Mesendoderm (in vitro differentiated cells): ENCODE data around the gene PSMD11. TPM values are rescaled to one million over a fixed set of nuclear protein-coding genes. Genes with fewer than 3 reads are reported as not detected.
"Not testable (repeated sequence)": the region's sequence is repeated elsewhere in the genome, so short reads cannot be mapped to it uniquely, and the experiment has no call there.

ENCODE experiments used
- DNase-seq: peaks from one replicate; pipeline ENCODE4 v3.0.0; 2013
- H2AK5ac ChIP-seq: 2 replicates; pipeline ENCODE4 v1.6.1; 2013; ENCODE audit warnings: low read length, inconsistent platforms
- H2BK120ac ChIP-seq: 2 replicates; pipeline ENCODE4 v1.6.1; 2013; ENCODE audit warnings: low read depth, mild to moderate bottlenecking, low read length, moderate library complexity, mixed read lengths
- H2BK15ac ChIP-seq: replicated peaks from 2 replicates; pipeline ENCODE4 v1.6.1; 2013; ENCODE audit warnings: low read depth, mild to moderate bottlenecking, moderate library complexity
- H2BK5ac ChIP-seq: 2 replicates; pipeline ENCODE4 v1.6.1; 2013; ENCODE audit warnings: low read length, inconsistent platforms
- H3K18ac ChIP-seq: 2 replicates; pipeline ENCODE4 v1.6.1; 2013; ENCODE audit warnings: mild to moderate bottlenecking, low read length, mixed read lengths
- H3K23ac ChIP-seq: one replicate; pipeline ENCODE4 v1.6.1; 2013; ENCODE audit warnings: low read length
- H3K27ac ChIP-seq: 2 replicates; pipeline ENCODE4 v1.5.1; 2013; ENCODE audit warnings: low read depth, mild to moderate bottlenecking, inconsistent platforms, low read length, moderate library complexity
- H3K27me3 ChIP-seq: 2 replicates; pipeline ENCODE4 v1.6.1; 2013; ENCODE audit warnings: low read length, control low read depth, mild to moderate bottlenecking, inconsistent platforms; ENCODE audit not compliant: insufficient read depth, poor library complexity
- H3K36me3 ChIP-seq: 2 replicates; pipeline ENCODE4 v1.6.1; 2013; ENCODE audit warnings: low read length, inconsistent platforms; ENCODE audit not compliant: control insufficient read depth, insufficient read depth
- H3K4ac ChIP-seq: one replicate; pipeline ENCODE4 v1.6.1; 2013; ENCODE audit warnings: low read depth, mild to moderate bottlenecking, low read length, moderate library complexity
- H3K4me1 ChIP-seq: 2 replicates; pipeline ENCODE4 v1.6.1; 2013; ENCODE audit warnings: low read depth, low read length, inconsistent platforms; ENCODE audit not compliant: control insufficient read depth
- H3K4me2 ChIP-seq: 2 replicates; pipeline ENCODE4 v1.6.1; 2013; ENCODE audit warnings: low read length
- H3K4me3 ChIP-seq: 2 replicates; pipeline ENCODE4 v1.5.1; 2013; ENCODE audit warnings: mild to moderate bottlenecking, low read length
- H3K56ac ChIP-seq: one replicate; pipeline ENCODE4 v1.6.1; 2013; ENCODE audit warnings: low read length
- H3K79me1 ChIP-seq: 2 replicates; pipeline ENCODE4 v1.6.1; 2013; ENCODE audit warnings: low read length, inconsistent platforms
- H3K79me2 ChIP-seq: 2 replicates; pipeline ENCODE4 v1.6.1; 2013; ENCODE audit warnings: mild to moderate bottlenecking, low read length; ENCODE audit not compliant: control insufficient read depth, insufficient read depth
- H3K9ac ChIP-seq: 2 replicates; pipeline ENCODE4 v1.6.1; 2013; ENCODE audit warnings: low read length, inconsistent platforms
- H4K5ac ChIP-seq: one replicate; pipeline ENCODE4 v1.6.1; 2013; ENCODE audit warnings: low read length
- H4K8ac ChIP-seq: one replicate; pipeline ENCODE4 v1.6.1; 2013; ENCODE audit warnings: low read depth, mild to moderate bottlenecking, control low read depth, low read length, moderate library complexity
- WGBS: extraction: QIAGEN DNeasy Blood & Tissue Kit; methylation state at CpG from one replicate; pipeline ENCODE4 v1.1.7; 2013; ENCODE audit warnings: low lambda C conversion rate, missing lambda C conversion rate; ENCODE audit not compliant: insufficient coverage; ENCODE audit errors: extremely low coverage; 5-methylcytosine and 5-hydroxymethylcytosine counted together
- polyA plus RNA-seq, 2 experiments: library from polyadenylated mRNA; stranded (reverse); fragments of 200-250 nt; gene quantifications; one replicate each; pipeline ENCODE4 v1.2.3, GENCODE V29; 2013

The PSMD11 gene
- polyA plus RNA-seq (2013, experiment 1 of 2) = 188 TPM
- polyA plus RNA-seq (2013, experiment 2 of 2) = 199 TPM

DNA sequence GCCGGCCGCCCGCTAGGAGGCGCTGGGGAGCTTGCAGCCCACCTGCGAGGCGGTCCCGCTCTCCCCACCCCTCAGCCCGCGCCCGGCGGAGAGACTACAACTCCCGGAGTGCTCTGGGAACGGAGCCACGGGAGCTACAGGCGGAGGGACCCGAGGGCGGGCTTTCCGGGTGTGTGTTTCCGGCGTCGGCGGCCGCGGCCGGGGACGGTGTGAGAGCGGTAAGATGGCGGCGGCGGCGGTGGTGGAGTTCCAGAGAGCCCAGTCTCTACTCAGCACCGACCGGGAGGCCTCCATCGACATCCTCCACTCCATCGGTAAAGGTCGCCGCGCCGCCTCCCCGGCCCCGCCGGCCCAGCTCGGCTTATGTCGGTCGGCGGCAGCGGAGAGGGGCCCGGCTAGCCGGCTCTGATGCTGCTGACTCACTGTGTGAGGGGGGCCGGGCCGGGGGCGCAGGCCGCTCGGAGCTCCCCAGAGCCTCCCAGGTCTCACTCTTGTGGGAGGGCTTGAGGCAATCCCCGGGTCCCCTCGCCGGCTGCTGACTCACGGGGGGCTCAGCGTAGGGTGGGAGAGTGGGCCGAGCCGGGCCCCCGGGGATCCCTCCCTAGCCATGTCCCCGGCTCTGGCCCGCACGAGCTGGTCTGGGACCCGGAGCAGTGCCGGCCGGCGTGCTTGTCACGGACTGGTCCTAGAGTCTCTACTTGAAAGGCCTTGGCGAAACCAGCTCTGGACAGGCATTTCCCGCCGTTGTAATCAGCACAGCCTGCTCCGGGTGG, at the start of gene PSMD11:
PSMD11 (plus strand) TSS at position 210 of the 773 bp plus-strand sequence; CDS start at position 224, 14 bp downstream.
- peaks cover 6% of the 10 kb centered on the region for H3K79me1 ChIP-seq
- no peak within 1 kb of the TSS for H4K5ac ChIP-seq
- peak within 1 kb of the TSS; percentile 59 for H3K9ac ChIP-seq
- H3K36me3 ChIP-seq = no peaks in the 10 kb centered on the region
- WGBS = no CpG with 5 or more reads among the region's 74 CpGs
- peaks cover 30% of the 10 kb centered on the region for H3K79me2 ChIP-seq
- no peak within 1 kb of the TSS for H3K23ac ChIP-seq
- no peak within 1 kb of the TSS for H2AK5ac ChIP-seq
- H3K27ac ChIP-seq = peak within 1 kb of the TSS; percentile 54
- H3K56ac ChIP-seq = peak within 1 kb of the TSS; percentile 98
- no peaks in the 10 kb centered on the region for H3K27me3 ChIP-seq
- H3K4ac ChIP-seq = peak within 1 kb of the TSS; percentile 98
- H3K4me1 ChIP-seq = no peaks in the 10 kb centered on the region
- peak within 1 kb of the TSS; percentile 81 for H2BK5ac ChIP-seq
- peak within 1 kb of the TSS; percentile 29 for H4K8ac ChIP-seq
- peak; percentile 99 for DNase-seq
- peak within 1 kb of the TSS; percentile 99 for H3K18ac ChIP-seq
- H2BK120ac ChIP-seq = peak within 1 kb of the TSS; percentile 46
- no peak within 1 kb of the TSS for H2BK15ac ChIP-seq
- H3K4me2 ChIP-seq = peak within 1 kb of the TSS; percentile 75
- peak within 1 kb of the TSS; percentile 25 for H3K4me3 ChIP-seq

DNA sequence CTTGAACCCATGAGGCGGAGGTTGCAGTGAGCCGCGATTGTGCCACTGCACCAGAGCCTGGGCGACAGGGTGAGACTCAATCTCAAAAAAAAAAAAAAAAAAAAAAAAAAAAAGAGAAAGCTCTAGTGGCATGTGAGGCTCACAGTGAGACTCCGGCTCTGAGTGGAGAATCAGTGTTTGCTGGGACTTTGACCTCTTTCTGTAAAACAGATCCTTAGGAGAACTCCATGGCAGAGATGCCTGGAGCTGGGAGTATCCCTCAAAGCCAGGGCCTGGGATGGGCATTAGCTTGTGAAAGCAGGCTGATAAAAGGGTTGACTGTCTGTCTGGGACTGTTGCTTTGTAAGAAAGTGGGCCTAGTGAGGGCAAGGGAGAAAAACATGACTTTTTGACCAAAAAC, 48.0 kb upstream of the PSMD11 start:
- DNase-seq = no peak
- Histone ChIP-seq H2BK15ac (no peak overlapping the region), H4K5ac (no peak overlapping the region), H2AK5ac (no peak overlapping the region), H4K8ac (no peak overlapping the region), H3K56ac (no peak overlapping the region), H3K4ac (no peak overlapping the region), H2BK5ac (no peak overlapping the region), H3K27me3 (no peaks in the 10 kb centered on the region), H3K79me1 (no peaks in the 10 kb centered on the region), H3K9ac (no peak overlapping the region), H3K4me3 (no peak overlapping the region), H2BK120ac (no peak overlapping the region), H3K27ac (no peak overlapping the region), H3K36me3 (no peaks in the 10 kb centered on the region), H3K4me2 (no peak overlapping the region), H3K4me1 (no peaks in the 10 kb centered on the region), H3K23ac (no peak overlapping the region), H3K18ac (no peak overlapping the region), H3K79me2 (no peaks in the 10 kb centered on the region)
- WGBS = no CpG with 5 or more reads among the region's 5 CpGs

DNA sequence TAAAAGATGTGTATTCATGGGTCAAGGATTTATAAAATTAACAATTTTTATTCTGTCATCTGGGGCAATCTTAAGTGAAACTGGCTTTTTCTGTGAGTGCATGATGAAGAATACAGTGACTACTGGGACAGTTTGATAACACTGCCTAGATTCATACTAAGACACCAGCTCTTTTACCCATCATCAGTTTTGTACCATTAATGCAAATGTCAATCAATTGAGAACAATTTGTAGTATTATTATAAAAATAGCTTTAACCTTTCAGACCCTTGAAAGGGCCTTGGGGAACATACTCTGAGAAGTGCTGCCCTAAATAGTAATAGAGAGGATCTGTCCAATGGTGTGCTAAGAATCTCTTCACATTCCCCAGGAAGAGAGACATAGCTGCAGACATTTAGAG, 45.4 kb upstream of the PSMD11 start:
- no peaks in the 10 kb centered on the region for H3K79me1 ChIP-seq
- no peak overlapping the region for H4K8ac ChIP-seq
- no peak overlapping the region for H3K27ac ChIP-seq
- no peak overlapping the region for H3K4ac ChIP-seq
- H2BK5ac ChIP-seq = no peak overlapping the region
- no peaks in the 10 kb centered on the region for H3K79me2 ChIP-seq
- no peak overlapping the region for H3K4me2 ChIP-seq
- H3K27me3 ChIP-seq = no peaks in the 10 kb centered on the region
- H3K23ac ChIP-seq = no peak overlapping the region
- no peak overlapping the region for H2AK5ac ChIP-seq
- H3K36me3 ChIP-seq = no peaks in the 10 kb centered on the region
- no peak overlapping the region for H2BK15ac ChIP-seq
- H3K18ac ChIP-seq = no peak overlapping the region
- no peak overlapping the region for H3K4me3 ChIP-seq
- H4K5ac ChIP-seq = no peak overlapping the region
- no peak overlapping the region for H2BK120ac ChIP-seq
- no peak overlapping the region for H3K56ac ChIP-seq
- no peak overlapping the region for H3K9ac ChIP-seq
- DNase-seq = no peak
- no peaks in the 10 kb centered on the region for H3K4me1 ChIP-seq

DNA sequence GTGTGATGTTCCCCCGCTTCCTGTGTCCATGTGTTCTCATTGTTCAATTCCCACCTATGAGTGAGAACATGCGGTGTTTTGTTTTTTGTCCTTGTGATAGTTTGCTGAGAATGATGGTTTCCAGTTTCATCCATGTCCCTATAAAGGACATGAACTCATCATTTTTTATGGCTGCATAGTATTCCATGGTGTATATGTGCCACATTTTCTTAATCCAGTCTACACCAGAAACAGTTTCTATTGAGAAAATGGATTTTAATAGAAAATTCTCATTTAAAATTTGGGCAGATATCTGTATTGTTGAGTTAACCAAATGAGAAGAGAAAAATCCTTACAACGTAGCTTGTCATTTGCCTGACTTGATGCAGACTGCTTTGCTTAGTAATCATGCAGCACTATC, 34.2 kb upstream of the PSMD11 start:
- H4K8ac ChIP-seq, H3K4me3 ChIP-seq, DNase-seq, H3K4me2 ChIP-seq, H3K56ac ChIP-seq, H2BK15ac ChIP-seq, H3K36me3 ChIP-seq, H3K79me2 ChIP-seq, H4K5ac ChIP-seq, H3K9ac ChIP-seq, H3K27me3 ChIP-seq, H2AK5ac ChIP-seq, H3K4me1 ChIP-seq, H3K18ac ChIP-seq, H3K79me1 ChIP-seq, H3K23ac ChIP-seq, H2BK5ac ChIP-seq, H2BK120ac ChIP-seq, H3K27ac ChIP-seq, H3K4ac ChIP-seq: not testable (repeated sequence)
- no CpG with 5 or more reads among the region's 3 CpGs for WGBS

DNA sequence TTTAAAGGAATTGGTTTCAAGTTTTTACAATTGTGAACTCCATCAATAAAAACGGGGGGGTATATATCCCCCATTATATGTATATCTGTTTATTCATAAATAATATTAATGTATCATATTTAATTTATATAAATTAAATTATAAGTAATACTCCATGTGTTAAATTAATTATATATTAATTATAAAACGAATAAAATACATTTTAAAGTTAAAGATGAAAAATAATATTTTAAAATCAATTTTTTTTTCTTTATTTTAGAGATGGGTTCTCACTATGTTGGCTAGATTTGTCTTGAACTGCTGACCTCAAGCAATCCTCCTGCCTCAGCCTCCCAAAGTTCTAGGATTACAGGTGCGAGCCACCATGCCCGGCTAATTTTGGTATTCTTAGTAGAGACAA, 17.4 kb upstream of the PSMD11 start:
- Histone ChIP-seq H3K23ac (no peak overlapping the region), H3K9ac (no peak overlapping the region), H3K4ac (no peak overlapping the region), H2BK120ac (no peak overlapping the region), H3K79me2 (no peaks in the 10 kb centered on the region), H3K4me2 (no peak overlapping the region), H3K27ac (no peak overlapping the region), H2AK5ac (no peak overlapping the region), H2BK15ac (no peak overlapping the region), H3K4me1 (no peaks in the 10 kb centered on the region), H2BK5ac (no peak overlapping the region), H4K5ac (no peak overlapping the region), H3K4me3 (no peak overlapping the region), H3K36me3 (no peaks in the 10 kb centered on the region), H4K8ac (no peak overlapping the region), H3K27me3 (no peaks in the 10 kb centered on the region), H3K79me1 (no peaks in the 10 kb centered on the region), H3K56ac (no peak overlapping the region), H3K18ac (no peak overlapping the region)
- no CpG with 5 or more reads among the region's 4 CpGs for WGBS
- no peak for DNase-seq

DNA sequence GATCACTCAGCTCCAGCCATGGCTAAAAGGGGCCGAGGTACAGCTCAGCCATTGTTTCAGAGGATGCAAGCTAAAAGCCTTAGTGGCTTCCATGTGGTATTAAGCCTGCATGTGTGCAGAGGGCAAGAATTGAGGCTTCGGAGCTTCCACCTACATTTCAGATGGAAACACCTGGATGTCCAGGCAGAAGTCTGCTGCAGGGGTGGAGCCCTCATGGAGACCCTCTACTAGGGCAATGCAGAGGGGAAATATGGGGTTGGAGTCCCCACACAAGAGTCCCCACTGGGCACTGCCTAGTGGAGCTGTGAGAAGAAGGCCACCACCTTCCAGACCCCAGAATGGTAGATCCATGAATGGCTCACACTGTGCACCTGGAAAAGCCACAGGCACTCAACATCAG, 14.7 kb upstream of the PSMD11 start:
- Histone ChIP-seq H3K79me2 (no peaks in the 10 kb centered on the region), H3K9ac (no peak overlapping the region), H2BK120ac (no peak overlapping the region), H3K27me3 (no peaks in the 10 kb centered on the region), H3K4ac (no peak overlapping the region), H3K27ac (no peak overlapping the region), H3K4me1 (no peaks in the 10 kb centered on the region), H3K36me3 (no peaks in the 10 kb centered on the region), H2BK15ac (no peak overlapping the region), H3K79me1 (no peaks in the 10 kb centered on the region), H3K23ac (no peak overlapping the region), H3K4me2 (no peak overlapping the region), H3K56ac (no peak overlapping the region), H2BK5ac (no peak overlapping the region), H4K8ac (no peak overlapping the region), H4K5ac (no peak overlapping the region), H3K18ac (no peak overlapping the region), H2AK5ac (no peak overlapping the region), H3K4me3 (no peak overlapping the region)
- WGBS = no CpG with 5 or more reads among the region's 2 CpGs
- no peak for DNase-seq
